ENCODE measurements around the gene PAQR9.

DNA sequence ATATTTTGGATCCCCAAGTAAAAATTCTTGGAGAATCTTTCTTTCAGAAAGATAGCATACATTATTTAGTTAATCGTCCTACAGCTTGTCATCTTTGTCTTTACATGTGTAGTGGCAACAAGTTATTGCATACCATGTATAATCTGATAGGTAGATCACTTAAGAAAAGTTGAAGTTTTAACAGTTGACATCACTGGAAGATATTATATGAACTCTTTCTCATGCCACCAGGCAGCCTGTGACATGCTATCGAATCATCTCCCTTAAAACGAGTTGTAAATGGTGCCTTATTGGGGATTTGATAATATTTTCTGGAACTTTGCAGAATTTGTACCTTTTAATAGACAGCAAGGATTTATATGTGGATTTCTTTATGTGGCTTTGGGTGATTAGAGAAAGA, 46.5 kb upstream of the PAQR9 start:
- TF ChIP-seq EP300 (IDR thresholded peaks at IDR 0.05), result no peak
- TF ChIP-seq, protein P1, sequence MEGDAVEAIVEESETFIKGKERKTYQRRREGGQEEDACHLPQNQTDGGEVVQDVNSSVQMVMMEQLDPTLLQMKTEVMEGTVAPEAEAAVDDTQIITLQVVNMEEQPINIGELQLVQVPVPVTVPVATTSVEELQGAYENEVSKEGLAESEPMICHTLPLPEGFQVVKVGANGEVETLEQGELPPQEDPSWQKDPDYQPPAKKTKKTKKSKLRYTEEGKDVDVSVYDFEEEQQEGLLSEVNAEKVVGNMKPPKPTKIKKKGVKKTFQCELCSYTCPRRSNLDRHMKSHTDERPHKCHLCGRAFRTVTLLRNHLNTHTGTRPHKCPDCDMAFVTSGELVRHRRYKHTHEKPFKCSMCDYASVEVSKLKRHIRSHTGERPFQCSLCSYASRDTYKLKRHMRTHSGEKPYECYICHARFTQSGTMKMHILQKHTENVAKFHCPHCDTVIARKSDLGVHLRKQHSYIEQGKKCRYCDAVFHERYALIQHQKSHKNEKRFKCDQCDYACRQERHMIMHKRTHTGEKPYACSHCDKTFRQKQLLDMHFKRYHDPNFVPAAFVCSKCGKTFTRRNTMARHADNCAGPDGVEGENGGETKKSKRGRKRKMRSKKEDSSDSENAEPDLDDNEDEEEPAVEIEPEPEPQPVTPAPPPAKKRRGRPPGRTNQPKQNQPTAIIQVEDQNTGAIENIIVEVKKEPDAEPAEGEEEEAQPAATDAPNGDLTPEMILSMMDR (IDR thresholded peaks at IDR 0.05), result no peak
